ENCODE results near the gene GOLGA3.

The GOLGA3 gene

DNA sequence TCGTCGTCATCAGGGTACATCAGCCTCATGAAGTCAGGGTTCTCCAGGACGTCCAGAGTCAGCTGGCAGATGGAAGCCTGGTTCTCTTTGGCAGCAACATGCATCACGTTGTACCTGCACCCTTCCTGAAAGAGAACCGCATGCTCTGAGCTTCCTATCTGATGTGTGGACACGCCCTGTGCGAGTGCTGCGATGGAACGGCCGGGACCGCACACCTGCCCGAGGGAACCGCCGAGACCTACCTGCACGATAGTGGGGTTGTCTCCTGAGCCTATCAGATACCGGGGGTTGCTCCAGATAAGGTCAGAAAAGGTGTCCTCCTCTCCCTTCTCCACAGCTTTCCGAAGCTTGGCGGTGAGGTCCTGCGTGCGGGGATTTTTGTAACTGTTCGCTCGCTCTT is 80.8 kb downstream of the GOLGA3 start:
- DNase-seq, result no peak

GRCh38 chr12:132747395-132747794 is 81.3 kb downstream of the GOLGA3 start:
- DNase-seq, result no peak

DNA sequence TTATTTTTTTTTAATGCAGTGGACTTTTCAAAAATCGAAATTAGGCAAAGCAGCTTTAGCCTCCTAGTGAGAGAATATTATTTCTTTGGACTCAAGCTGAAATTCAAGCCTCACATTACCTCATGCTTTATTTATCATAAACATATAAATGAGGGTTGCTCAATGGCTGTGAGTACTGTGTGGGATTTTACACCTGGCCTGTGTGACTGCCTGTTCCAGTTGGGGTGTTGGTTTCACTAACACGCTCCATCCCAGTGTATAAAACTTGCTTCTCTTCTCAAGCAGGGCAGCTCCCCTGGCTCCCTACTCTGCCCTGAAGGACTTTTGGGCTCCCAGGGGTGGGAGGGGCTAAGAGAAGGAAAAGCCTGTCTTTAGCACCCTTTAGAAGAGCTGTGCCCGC is 82.1 kb downstream of the GOLGA3 start:
- no peak for DNase-seq

- DNase-seq, result no peak
Measured at GRCh38 chr12:132743831-132744230, 84.8 kb downstream of the GOLGA3 start.

- no peak for DNase-seq
Measured at GRCh38 chr12:132741620-132742019, 87.0 kb downstream of the GOLGA3 start.

DNA sequence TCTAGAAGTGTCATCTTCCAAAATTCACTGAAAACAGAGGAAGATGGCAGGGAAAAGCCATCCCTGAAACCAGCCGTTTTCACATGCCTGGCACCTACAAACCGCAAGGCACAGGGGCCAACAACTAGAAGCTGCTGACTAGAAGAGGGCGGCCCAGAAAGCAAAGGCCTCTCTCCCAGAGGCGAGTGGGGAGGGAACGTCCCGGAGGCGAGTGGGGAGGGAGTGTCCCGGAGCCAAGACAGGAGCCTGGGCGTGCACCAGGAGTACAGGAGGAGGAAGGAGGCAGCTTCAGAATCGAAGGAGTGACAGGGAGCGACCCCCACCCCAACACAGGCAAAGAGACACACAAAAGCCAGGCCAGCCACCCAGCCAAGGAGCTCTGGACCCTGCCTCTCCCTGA is 88.0 kb downstream of the GOLGA3 start:
- DNase-seq, result no peak

DNA sequence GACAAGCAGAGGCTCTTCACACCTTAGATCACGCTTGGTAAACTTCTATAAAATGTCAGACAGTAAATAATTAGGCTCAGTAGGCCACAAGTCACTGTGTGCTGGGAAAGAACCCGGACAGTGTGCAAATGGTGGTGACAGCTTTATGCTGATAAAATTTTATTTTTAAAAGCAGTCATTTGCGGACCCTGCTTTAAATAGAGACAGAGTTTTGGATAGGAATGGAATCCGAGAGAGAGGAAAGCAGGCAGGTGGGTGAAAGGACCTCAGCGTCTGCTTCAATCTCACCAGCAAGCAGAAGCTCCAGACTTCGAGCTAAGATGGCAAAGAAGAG is 88.4 kb downstream of the GOLGA3 start:
- no peak for DNase-seq

GRCh38 chr12:132739600-132740312 is 88.9 kb downstream of the GOLGA3 start:
- no peak for DNase-seq

GRCh38 chr12:132736913-132737312 is 91.8 kb downstream of the GOLGA3 start:
- DNase-seq, result no peak

DNA sequence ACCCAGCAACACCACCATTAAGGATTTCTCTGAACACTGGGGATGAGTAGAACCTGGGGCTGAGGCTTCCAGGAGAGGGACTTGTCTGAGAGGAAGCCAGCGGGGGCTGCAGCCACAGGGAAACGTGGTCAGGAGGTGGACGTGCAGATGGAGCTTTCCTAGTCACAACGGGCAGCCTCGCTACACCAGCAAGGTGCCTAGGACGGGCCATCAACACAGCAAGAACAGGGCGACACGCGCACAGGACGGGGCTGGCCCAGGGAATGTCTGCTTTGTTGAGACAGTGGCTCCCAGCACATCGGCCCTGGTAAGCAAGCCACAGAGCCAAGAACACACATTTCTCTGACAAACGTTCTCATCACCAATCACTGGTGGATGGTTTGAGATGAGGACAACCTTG is 92.3 kb downstream of the GOLGA3 start:
- no peak for DNase-seq

GRCh38 chr12:132735496-132735895 is 93.2 kb downstream of the GOLGA3 start:
- DNase-seq, result no peak

GRCh38 chr12:132734206-132734605 is 94.5 kb downstream of the GOLGA3 start:
- no peak for DNase-seq

GRCh38 chr12:132731574-132731973 is 97.1 kb downstream of the GOLGA3 start:
- no peak for DNase-seq

- DNase-seq, result no peak
Measured at GRCh38 chr12:132730353-132730752, 98.3 kb downstream of the GOLGA3 start.

DNA sequence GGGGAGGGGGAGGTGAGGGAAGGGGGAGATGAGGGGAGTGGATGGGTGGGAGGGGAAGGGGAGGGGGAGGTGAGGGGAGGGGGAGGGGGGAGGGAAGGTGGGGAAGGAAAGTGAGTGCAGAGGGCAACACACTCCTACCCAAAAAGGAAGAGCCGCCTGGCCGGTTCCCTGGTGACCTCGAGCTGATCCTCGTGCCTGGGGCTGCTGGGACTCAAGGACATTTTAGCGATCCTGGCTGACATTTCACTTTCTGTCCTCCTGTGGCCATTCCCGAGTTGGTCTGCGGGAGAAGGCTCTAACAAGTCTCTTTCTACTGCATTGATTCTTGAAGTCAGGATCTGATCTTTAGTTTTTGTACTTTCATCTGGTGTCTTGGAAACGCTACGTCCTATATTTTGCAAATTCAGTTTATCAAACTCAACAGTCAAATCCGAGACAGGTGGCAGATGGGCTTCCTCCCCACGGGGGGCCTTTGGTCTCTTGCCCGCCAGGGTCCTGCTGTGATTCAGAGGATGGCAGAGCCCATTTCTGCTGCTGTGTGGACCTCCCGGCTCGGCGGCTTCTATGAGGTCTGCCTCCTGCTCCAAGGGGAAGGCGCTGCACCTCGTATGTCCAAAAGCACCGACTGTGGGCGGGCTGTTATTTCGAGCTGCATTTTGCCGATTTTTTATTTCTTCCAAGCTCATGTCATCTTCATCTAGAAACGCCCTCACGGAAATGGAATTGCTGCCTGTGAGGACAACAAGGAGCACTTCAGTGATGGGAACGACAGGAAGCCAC is 98.9 kb downstream of the GOLGA3 start:
- no peak for DNase-seq

- no peak for DNase-seq
Measured at GRCh38 chr12:132728502-132728901, 100.2 kb downstream of the GOLGA3 start.

DNA sequence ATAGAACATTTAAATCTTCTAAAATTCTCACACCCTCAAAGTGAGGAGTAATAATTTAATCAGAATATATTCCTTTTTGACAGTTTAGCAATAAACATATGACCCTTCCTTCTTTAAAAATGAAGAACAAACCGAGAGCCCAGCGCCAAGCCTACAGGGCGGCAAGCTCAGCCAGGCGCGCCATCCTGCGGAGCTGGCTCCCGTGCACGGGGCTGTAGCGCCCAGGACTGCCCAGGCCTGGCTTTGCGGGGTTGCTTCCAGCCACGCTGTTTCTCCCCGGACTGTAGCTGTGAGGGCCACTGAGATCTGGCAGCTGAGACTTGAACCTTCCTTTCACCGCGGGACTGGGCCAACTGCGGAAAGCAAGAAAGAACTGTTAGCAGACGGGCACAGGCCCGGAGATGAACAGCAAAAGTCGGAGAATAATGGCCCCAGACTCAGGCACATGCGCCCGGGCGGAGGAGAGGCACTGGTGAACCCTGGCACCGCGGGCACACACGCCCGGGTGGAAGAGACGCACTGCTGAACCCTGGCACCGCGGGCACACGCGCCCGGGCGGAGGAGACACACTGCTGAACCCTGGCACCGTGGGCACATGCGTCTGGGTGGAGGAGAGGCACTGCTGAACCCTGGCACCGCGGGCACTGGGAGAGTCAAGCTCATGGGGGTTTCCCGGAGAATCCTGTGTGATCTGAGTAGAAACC is 101.4 kb downstream of the GOLGA3 start:
- DNase-seq, result no peak

DNA sequence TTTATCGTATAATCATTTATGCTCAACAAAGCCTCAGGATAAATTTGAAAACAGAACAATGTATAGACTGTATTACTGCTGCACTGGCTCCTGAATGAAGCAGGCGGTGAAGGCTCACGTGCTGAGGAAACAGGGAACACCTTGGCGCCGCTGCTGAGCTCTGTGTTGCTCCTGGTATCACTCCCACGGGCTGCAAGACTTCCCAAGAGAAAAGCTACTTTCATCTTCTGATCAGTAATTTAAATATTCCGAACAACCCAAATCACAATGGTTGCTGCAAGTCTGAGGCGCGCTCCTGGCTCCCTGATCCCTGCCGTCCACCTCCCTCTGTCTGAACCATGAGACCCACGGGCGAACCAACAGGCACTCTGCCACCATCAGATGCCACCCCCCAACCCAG is 102.3 kb downstream of the GOLGA3 start:
- no peak for DNase-seq

DNA sequence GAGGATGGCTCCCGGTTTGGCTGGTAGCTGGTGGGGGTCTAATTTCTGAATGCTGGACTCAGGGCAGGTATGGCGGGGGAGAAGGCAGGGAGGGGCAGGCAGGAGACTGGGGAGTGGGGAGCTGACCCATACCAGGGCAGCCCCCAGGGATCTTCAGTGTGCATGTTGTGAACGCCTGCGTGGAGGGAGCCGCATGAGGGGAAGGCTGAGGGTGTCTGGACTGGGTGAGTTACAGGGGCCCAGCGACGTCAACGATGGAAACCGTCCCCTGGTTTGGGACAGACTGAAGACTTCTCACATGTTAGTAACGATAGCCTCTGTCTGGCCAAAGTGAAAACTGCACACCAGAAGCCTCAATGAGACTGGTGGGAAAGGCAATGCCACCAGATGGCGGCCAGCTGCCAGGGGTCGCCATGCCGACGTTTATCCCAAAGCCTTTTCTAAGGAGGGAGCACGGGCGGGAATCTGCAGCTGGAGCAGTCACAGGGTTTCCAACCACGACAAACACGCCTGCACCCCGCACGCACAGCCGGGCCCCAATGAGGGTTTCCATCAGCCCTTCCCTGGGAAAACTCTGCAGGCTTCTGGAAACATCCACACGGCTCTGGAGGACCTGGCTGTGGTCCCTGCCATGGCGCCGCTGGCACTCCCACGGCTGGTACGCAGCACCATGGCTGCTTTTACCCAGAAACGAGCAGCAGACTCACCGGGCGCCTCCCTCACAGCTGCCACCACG is 104.0 kb downstream of the GOLGA3 start:
- DNase-seq, result no peak

GRCh38 chr12:132723764-132724140 is 104.9 kb downstream of the GOLGA3 start:
- no peak for DNase-seq

DNA sequence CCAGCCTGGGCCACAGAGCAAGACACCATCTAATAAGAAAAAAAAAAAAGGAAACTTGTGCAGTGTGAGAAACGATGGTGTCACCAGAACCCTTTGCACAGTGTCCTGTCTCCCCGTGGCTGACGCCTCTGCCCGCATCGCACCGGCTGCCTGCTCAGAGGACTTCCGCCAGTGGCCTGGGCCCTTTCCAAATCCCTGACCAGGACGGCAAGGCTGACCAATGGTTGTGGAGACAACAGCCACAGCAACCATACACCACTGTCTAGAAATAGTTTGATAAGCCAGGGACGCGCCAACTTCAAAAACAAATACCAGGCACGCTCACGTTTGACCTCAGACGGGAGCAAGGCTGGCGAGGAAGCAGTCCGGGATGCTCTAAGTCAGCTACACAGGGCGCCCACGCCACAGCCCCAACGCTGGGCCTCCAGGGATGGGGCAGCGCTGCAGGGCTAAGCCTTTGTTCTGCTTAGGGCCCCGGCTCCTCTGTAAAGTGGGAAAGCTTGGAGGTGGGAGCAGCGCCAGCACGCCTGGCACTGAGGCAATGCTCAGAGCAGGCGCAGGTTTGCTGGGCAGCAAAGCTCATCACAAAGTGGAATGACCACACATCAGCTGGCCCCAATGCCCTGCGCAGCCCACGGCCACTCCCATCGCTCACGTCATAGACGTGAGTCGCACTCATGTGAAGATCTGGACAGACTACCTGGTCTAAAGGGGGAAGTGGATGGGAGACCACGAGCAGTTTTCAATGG is 105.5 kb downstream of the GOLGA3 start:
- no peak for DNase-seq

DNA sequence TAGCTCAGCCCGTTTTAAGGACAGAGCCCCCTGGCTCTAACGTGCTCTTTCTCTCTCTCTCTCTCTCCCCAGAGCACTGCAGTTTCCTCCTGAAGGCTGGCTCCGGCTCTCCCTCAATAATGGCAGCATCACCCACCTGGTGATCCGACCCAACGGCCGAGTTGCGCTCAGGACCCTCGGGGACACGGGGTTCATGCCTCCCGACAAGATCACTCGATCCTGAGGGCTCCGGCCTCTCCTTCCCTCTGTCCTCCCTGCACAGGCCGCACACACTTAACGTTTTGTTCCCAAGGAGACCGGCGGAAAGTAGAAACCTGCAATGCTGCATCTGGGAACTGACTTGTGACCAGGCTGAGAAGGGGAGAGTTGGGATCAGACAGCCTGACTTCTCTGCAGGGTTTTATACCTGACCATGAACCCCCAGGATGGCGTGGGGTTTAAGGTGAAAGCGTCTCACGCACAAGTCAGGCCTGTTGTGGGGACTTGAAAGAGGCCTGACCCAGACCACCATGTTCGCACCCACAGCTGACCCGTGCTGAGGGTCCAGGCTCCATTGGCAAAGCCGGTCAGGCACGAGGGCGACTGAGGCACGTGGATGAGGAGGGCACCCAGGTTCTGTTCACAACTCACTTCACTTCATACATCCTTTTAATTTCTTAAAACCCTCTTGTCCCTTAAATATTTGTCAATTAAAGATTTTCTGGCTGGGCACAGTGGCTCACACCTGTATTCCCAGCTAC is 107.9 kb downstream of the GOLGA3 start:
- no peak for DNase-seq
